HG03575 (cell line): ENCODE results near the gene MOB3A.

Source experiments
- ATAC-seq: cut with Tn5 transposase; IDR thresholded peaks from one replicate; pipeline ENCODE4 v1.9.1; 2021; ENCODE audit not compliant: unreplicated experiment, insufficient number of reproducible peaks, low FRiP score; ENCODE audit errors: extremely low read depth

The MOB3A gene

DNA sequence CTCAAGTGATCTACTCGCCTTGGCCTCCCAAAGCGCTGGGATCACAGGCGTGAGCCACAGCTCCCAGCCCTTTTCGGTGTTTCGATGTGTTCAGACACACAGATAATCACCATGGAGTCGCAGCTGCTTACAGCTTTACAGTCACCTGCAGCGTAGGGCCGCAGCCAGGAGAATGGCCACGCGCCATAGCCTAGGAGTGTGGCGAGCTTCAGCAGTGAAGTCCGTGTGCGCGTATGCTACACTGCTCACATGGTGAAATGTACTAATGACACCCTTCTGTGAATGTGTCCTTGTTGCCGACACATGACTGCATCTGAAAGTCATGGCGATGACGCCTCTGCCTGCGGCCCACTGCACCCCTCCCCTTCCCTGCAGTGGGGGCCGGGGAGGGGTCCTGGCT lies 31.6 kb upstream of the MOB3A start:
- ATAC-seq, result no peak

DNA sequence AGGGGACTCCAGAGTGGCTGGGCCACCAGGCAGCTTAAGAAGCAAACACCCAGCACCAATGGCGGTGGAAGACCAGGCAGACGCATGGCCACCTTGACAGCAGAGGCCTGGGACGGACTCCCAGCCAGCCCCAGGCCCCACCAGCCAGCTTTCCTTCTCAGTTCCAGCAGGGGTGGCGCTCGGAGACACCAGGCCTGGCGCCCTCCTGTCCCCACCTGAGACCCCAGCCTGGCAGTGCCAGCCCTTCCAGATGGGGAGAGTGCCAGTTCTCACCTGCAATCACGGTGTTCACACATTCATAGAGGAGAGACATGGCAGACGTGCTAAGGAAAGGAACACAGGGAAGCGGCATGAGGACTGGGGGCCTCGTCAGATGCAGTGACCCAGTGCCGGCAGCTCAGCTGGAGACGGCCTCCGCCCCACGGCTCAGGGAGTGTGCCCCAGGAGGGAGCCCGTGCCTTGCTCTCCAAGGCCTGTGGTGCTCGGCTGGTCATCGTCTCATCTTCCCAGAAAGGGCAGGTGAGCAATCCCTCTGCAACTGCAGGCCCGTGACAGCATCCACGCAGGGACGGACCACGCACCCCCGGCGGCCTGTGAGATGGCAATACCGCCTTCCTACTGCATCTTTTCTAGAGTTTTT lies 30.9 kb upstream of the MOB3A start:
- ATAC-seq, result no peak

GRCh38 chr19:2123682-2124387 lies 27.7 kb upstream of the MOB3A start:
- ATAC-seq, result no peak

- ATAC-seq, result no peak
Observed at GRCh38 chr19:2122982-2123381, 26.9 kb upstream of the MOB3A start.

DNA sequence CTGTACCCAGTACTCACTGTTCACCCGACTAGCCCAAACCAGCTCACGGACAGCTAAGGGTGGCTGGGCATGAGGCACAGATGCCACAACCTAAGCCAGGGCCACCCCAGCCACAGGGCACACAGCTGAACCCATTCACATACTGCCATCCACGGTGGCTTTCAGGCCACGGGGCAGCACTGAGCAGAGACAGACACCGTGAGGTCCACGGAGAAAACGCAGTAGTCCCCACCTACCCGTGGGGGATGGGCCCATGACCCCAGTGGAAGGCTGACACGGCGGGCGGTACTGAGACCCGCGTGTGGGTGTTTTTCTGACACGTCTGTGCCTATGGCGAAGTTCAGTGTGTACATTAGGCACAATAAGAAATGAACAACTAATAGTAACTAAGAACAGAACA lies 26.1 kb upstream of the MOB3A start:
- ATAC-seq, result no peak

DNA sequence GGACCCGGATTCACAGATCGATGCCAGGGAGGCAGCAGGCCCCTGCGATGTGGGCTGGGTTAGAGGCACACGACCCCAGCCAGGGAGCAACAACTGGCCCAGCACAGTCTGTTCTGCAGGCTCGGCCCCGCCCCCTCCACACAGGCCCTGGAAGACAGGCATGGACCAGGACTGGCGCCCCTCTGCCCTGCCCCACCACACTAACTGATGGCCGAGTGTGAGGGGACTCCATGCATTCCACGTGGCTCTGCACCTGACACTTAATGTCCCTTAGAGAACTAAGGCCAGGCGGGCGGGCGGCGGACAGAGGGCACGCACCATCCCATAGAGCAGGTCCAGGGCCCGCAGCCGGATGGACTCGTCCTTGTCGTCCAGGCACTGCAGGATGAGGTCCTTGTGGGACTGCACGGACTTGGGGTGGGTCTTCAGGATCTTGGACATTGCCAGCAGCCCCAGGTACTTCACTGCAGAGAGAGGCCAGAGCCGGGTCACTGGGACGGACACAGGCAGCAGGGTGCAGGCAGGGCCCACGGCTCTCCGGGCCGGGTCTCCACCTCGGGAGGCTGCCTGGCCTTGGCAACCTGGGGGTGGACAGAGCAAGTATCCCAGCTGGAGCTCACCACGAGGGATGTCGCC lies 25.4 kb upstream of the MOB3A start:
- no peak for ATAC-seq

GRCh38 chr19:2120821-2121220 lies 24.7 kb upstream of the MOB3A start:
- no peak for ATAC-seq

DNA sequence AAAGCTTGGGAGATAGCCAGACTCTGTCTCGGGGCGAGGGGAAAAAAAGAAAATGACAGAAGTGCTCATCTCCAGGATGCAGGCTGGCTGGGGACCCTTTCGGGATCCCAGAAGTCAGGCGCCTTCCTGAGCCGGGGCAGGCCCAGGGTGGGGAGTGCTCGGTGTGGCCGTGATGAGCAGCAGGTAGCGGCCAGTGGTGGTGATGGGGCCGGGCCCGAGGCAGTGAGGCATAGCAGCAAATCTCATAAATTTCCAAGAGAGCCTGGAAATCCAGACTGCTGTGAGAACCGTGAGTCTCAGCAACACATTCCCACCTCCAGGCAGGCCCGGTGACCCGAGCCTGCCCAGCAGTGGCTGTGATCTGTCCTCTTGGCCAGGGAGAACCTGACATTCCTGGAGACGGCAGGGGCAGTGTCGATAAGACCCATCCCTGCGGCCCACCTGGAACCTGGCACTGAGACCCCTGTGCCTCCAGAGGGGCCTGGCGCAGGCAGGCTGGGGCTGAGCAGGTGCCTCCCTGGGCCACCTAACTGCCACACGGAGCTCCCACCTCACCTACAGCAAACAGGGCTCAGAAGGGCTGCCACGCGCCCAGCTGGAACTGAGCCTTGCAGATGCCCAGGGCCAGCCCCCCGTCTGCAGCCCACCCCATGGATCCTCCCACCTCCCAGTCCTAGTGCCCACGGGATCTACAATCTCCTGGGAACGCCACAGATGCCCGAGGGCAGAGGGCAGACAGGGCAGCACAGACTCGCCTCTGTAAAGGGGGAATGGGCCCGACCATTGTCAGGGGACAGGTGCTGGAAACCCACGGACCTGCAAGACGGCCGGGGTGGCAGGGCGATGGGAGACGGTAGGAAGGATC lies 24.0 kb upstream of the MOB3A start:
- no peak for ATAC-seq

GRCh38 chr19:2118438-2118837 lies 22.3 kb upstream of the MOB3A start:
- no peak for ATAC-seq

GRCh38 chr19:2117215-2117960 lies 21.3 kb upstream of the MOB3A start:
- ATAC-seq, result no peak

DNA sequence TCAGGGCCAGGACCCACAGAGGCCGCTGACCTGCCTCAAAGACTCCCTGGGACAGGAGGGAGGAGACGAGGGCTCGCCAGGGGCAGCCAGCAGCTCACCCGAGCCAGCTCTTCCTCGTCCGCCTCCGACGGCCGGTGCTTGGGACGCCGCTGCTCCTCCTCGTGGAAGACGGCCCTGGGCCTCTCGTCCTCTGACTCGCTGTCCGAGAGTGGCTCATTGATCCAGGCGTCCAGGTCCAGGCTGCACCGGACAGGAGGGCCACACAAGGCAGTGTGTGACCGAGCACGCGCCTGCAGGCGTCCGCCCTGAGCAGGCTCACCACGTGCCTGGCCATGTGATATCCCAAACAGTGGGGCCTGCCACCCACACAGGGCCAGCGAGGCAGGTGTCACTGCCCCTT lies 20.4 kb upstream of the MOB3A start:
- no peak for ATAC-seq

- no peak for ATAC-seq
Observed at GRCh38 chr19:2115911-2116426, 19.8 kb upstream of the MOB3A start.

DNA sequence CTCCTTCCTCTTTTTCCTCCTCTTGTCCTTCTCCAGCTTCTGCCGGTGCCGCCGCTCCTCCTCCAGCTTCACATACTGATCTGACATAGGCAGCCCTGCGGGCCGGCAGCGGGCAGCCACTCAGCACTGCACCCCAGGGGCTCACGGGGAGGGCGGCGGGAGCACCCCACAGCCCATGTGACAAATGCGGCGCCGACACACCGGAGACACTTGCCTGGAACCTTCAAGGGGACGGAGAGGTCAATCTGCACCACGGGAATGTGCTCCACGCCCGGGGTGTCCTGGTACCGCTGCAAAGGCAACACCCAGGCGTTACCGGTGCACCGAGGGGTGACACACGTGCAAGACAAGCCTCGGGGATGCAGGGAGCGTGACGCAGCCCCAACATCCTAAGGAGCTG lies 19.2 kb upstream of the MOB3A start:
- ATAC-seq, result no peak

DNA sequence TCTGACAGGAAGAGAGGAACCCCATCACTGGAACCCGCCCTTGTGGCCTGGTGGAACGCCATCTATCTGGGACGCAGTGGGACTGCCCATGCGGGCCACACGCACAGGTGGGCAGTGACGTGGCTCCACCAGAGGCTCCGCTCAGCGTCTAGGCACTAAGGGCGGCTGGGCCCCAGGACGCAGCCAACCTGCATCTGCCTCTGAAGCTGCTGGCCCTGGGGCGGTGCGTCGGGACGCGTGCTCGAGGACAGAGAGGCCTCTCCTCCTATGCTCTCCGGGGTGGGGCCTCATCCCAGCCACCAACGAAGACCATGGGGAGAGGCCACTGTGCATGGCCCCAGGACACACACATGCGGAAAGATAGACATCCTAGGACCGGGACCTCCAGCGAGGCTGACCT lies 18.7 kb upstream of the MOB3A start:
- no peak for ATAC-seq

DNA sequence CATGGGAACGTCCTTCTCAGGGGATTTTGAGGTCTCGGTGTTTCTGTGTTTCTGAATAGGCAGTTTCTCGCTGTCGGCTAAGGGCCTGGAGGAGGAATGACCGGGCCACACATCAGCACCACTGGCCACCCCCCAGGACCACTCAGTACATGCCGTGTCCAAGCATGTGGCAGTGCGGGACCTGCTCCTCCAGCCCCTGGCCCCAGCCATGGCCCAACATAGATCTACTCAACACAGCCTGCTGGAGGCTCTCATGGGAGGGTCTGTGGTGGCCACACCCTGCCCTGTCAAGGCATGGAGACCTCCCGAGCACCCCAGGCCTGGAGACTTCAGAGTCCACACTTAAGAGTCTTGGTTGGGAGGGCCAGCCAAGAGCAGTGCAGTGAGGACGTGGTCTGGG lies 18.1 kb upstream of the MOB3A start:
- ATAC-seq, result no peak

DNA sequence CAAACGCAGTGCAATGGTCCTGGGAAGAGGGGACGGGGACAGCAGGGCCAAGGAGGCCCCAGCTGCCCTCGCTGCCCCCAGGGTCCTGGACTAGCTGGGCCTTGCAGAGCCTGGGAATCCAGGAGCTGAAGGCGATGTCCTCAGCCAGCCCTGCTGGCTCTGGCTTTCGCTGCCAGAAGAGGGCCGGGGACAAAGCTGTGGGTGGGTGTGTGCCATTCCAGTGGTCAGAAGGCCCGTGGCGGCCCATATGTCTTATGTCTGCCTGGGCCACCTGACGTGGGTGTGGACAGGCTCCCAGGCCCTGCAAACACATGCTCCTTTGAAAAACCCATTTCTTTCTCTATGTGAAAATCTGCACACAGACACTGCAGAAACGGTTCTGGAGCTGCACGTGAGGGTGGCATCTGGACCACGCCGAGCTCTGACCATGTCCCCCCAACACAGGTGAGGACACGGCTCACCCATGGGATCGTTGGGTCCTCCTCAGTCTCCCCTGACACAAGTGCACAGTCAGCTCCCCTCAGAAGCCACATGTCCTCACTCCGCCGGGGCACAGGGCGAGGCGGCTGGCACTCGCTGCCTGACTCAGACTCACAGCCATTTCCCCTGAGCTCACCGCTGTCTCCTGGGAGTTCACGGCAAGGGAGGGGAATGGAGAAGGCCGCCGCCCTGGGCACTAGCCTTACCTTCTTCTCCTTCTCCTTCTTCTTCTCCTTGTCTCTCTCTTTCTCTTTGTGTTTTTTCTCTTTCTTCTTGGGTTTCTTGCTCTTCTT lies 17.5 kb upstream of the MOB3A start:
- ATAC-seq, result no peak

- no peak for ATAC-seq
Observed at GRCh38 chr19:2112516-2113320, 16.6 kb upstream of the MOB3A start.
